Coronary artery (tissue), 2 donors: Measurements from ENCODE around the gene ZFAND6.
"Not testable (repeated sequence)": the region's sequence is repeated elsewhere in the genome, so short reads cannot be mapped to it uniquely, and the experiment has no call there.

ENCODE experiments used
- DNase-seq: peaks from one replicate; pipeline ENCODE4 v3.0.0-alpha.2; 2017; ENCODE audit warnings: low spot score
- H3K27ac ChIP-seq, 2 donors: fragments of 200-600 bp; sonication (generic); one replicate each; pipeline ENCODE4 v1.5.1; 2016 to 2019
- H3K4me3 ChIP-seq: fragments of 200-600 bp; sonication (generic); 2 replicates; pipeline ENCODE4 v1.5.1; 2016; ENCODE audit warnings: mild to moderate bottlenecking, moderate library complexity
- TF ChIP-seq, protein P1 (sequence below): fragments of 200-600 bp; sonication (generic); IDR thresholded peaks from one replicate; pipeline ENCODE4 v1.5.1; 2019; ENCODE audit warnings: antibody characterized with exemption

The ZFAND6 gene

DNA sequence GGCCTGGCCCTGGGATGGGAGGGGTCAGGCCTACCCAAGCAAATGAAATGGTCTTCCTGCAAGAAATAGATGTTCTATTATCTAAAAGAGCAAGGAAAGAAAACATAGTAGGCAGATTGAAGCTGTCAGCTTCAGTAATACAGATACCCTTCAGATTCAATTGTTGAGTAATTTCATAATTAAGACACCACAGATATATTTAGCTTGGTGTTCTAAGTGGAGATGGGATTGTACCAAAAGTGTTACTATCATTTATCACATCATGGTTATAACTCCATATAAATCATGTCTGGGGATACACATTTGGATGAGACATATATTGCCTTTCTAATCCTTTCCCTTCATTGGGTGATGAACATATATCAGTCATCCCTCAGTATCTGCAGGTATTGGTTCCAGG is 51.4 kb downstream of the ZFAND6 start:
- no peak for DNase-seq
- TF ChIP-seq, protein P1, sequence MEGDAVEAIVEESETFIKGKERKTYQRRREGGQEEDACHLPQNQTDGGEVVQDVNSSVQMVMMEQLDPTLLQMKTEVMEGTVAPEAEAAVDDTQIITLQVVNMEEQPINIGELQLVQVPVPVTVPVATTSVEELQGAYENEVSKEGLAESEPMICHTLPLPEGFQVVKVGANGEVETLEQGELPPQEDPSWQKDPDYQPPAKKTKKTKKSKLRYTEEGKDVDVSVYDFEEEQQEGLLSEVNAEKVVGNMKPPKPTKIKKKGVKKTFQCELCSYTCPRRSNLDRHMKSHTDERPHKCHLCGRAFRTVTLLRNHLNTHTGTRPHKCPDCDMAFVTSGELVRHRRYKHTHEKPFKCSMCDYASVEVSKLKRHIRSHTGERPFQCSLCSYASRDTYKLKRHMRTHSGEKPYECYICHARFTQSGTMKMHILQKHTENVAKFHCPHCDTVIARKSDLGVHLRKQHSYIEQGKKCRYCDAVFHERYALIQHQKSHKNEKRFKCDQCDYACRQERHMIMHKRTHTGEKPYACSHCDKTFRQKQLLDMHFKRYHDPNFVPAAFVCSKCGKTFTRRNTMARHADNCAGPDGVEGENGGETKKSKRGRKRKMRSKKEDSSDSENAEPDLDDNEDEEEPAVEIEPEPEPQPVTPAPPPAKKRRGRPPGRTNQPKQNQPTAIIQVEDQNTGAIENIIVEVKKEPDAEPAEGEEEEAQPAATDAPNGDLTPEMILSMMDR, result no peak

DNA sequence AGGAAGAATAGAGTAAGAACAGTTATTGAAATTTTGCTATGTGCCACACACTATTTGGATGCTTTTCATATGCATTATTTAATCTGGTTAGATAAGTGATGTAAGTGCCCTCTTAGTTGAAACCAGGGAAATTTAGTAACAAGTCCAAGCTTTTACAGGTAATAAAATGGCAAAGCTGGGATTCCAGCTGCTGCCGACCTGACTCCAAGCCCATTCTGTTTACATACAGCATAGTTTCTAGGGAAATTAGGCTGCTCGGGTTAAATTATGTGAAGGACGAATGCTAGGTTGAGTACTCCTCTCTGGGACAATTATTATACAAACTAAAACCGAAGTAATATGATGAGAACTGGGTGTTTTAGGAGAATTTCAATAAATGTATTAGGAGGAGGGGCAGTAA is 54.6 kb downstream of the ZFAND6 start:
- H3K27ac ChIP-seq, result no peak overlapping the region
- DNase-seq, result no peak
- TF ChIP-seq, protein P1, result no peak
- H3K4me3 ChIP-seq, result no peak overlapping the region

More for the DNA sequence above, 51.4 kb downstream of the ZFAND6 start:
- no peak overlapping the region for H3K4me3 ChIP-seq
- no peak overlapping the region for H3K27ac ChIP-seq

DNA sequence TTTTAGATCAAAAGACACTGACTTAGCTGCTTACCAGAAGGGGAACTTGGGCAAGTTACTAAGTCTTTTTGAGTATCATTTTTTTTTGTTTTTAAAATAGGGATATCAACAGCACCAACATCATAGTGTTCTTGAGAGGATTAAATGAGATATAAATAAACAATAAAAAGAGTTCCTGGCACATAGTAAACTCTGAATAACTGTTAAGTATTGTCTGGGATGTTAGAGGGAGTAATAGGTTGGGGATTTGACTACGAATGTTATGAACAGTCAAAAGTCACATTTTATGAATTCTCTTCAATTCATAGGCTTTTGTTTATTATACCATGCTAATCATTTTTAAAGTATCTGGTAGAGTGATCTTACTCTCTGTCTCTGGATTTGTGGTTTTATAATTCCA is 55.5 kb downstream of the ZFAND6 start:
- TF ChIP-seq, protein P1, result no peak
- Histone ChIP-seq H3K27ac (no peak overlapping the region), H3K4me3 (no peak overlapping the region)
- no peak for DNase-seq

DNA sequence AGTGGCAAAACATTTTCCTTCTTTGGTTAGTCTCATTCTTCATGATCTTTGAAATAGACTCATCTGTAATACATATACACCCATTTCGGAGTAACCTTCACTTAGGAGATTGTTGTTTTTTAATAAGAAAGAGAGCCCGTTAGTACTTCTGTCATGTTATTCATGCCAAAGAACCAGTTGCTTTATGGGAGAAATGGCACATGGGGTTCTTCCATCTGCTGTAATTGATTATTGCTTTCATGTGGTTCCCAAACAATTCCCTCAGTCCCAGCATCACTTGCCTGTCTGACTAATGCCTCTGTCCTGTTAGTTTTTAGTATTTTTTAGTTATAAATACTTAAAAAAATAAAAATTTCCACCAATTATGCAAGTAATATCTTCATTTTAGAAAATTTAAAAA is 59.5 kb downstream of the ZFAND6 start:
- TF ChIP-seq, protein P1, result no peak
- DNase-seq, result no peak
- H3K27ac ChIP-seq, result no peak overlapping the region

DNA sequence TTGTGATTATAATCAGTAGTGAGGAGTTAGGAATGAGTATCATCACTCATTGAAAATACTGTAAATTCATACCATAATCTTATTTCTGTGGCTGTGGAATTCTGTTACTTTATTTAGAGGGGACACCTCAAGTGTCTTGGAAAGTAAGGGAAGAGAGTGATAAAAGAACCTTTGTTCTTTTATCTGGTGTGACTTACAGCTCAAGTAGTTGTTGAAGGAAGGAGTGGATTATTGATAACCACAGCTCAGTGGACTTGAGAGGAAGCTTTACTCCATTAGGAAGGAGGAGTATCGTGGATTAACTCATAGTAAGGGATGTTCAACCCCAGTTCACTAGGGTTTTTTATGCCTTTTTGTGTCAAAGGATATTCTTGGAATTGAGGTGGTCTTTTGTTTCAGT is 61.2 kb downstream of the ZFAND6 start:
- no peak for DNase-seq
- TF ChIP-seq, protein P1, result no peak
- Histone ChIP-seq H3K27ac (no peak overlapping the region), H3K4me3 (no peak overlapping the region)

More for the DNA sequence above, 59.5 kb downstream of the ZFAND6 start:
- no peak overlapping the region for H3K4me3 ChIP-seq

DNA sequence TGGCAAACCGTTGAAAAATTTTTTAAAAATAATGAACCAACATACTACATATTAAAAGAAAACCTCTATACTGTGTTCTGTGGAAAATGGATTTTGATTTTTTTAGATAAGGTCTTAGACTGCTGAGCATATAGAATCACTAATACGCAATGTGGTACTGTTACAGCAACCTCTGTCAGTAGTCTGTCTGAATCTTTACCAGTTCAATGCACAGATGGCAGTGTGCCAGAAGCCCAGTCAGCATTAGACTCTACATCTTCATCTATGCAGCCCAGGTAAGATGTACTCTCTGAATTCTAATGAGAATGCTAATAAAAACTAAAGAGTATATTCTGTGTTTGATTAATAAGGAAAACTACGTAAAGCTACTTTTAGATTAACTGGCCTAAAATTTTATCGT is 62.1 kb downstream of the ZFAND6 start:
- TF ChIP-seq, protein P1, result no peak
- DNase-seq, result no peak
- Histone ChIP-seq H3K27ac (no peak overlapping the region), H3K4me3 (no peak overlapping the region)

DNA sequence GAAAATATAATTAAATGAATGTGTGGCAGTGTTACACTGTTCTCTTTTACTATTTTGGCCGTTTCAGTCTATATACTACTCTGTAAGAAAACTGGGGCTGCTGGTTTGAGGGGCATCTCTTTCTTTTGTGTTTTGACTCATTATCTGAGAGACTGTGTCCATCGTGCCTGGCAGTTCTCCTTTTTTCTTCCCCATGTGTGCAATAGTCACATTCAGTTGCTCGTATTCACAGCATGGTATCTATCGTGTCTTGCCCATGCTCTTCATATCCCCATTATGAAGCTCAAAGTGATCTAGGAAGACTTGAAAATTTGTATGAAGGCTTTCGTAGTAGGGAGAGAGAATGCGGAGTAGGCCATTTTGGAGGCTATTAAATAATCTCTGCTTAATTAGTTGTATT is 63.6 kb downstream of the ZFAND6 start:
- Histone ChIP-seq H3K27ac (no peak overlapping the region), H3K4me3 (no peak overlapping the region)
- no peak for DNase-seq
- TF ChIP-seq, protein P1, result no peak

DNA sequence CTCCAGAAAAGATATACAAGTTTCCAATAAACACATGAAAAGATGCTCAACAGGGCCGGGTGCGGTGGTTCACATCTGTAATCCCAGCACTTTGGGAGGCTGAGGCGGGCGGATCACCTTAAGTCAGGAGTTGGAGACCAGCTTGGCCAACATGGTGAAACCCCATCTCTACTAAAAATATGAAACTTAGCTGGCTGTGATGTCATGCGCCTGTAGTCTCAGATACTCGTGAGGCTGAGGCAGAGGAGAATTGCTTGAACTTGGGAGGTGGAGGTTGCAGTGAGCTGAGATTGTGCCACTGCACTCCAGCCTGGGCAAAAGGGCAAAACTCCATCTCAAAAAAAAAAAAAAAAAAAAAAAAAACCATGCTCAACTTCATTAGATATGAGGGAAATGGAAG is 67.8 kb downstream of the ZFAND6 start:
- not testable (repeated sequence) for H3K27ac ChIP-seq, DNase-seq, H3K4me3 ChIP-seq
